ENCODE data around the gene POU4F3.

The POU4F3 gene

DNA sequence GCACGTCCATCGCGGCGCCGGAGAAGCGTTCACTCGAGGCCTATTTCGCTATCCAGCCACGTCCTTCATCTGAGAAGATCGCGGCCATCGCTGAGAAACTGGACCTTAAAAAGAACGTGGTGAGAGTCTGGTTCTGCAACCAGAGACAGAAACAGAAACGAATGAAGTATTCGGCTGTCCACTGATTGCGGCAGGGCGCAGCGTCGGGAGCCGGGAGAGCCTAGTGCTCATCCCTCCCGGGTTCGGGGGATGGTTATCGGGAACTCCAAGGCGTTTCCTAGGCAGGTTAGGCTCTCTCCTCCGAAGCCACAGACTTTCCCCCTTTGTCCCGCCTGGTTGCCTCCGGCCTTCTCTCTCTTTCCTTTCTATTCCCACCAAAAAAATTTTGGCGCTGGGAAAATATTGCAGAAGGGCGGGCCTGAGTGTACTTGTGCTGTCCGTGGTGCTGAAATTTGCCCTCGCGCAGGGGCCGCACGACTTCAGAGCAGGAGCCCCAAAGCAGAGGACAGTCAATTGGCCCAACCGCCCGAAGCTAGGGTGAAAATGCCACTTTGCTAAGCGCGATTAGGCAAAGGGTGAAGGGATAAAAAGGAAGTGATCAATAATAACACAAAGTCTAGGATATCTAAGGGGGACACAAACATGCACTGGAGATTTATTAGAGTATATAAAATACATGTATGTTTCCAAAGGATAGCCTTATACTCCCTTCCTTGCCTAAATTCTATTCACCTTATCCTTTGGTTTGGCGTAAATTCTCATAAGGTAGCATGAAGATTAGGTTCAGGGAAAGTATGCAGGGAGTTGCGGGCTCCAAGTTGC is 1.8 kb downstream of the POU4F3 start:
- Histone ChIP-seq H3K36me3 (ENCODE audit: control insufficient read depth, insufficient read depth, low read length) (no peaks in the 10 kb centered on the region), H3K27ac (ENCODE audit: low read depth, low read length) (no peak overlapping the region), H3K4me1 (ENCODE audit: control insufficient read depth, insufficient read depth, low read length) (peaks cover 33% of the 10 kb centered on the region), H3K4me3 (ENCODE audit: low read depth, low read length) (0 out of 2 replicates have a peak overlapping the region, but pooled peaks have one; percentile 2), H3K27me3 (ENCODE audit: control insufficient read depth, insufficient read depth, low read length) (peaks cover 100% of the 10 kb centered on the region), H3K9me3 (ENCODE audit: control insufficient read depth, insufficient read depth, low read length) (no peaks in the 10 kb centered on the region), H3K9ac (ENCODE audit: low read depth, low read length) (no peak overlapping the region)

DNA sequence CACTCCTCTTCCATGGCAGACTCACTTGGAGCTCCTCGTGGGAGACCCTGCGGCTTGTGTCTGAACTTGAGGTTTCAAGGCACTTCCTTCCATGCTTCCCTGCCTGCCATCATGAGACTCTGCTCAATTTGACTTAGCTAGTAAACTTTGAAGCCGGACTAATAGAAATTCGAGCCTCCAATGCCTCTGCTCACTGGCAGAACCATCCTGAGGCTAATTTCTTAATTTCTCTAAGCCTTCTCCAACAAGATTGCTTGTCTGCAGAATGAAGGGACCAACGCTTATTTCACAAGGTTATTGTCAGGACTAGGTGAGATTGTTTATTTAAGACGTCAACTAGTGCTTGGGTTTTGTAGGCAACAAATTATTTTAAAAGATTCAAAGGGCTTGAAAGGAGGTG is 3.2 kb downstream of the POU4F3 start:
- Histone ChIP-seq H3K36me3 (ENCODE audit: control insufficient read depth, insufficient read depth, low read length) (no peaks in the 10 kb centered on the region), H3K27ac (ENCODE audit: low read depth, low read length) (no peak overlapping the region), H3K9me3 (ENCODE audit: control insufficient read depth, insufficient read depth, low read length) (no peaks in the 10 kb centered on the region), H3K4me3 (ENCODE audit: low read depth, low read length) (no peak overlapping the region), H3K4me1 (ENCODE audit: control insufficient read depth, insufficient read depth, low read length) (peaks cover 31% of the 10 kb centered on the region), H3K27me3 (ENCODE audit: control insufficient read depth, insufficient read depth, low read length) (peaks cover 100% of the 10 kb centered on the region), H3K9ac (ENCODE audit: low read depth, low read length) (no peak overlapping the region)

DNA sequence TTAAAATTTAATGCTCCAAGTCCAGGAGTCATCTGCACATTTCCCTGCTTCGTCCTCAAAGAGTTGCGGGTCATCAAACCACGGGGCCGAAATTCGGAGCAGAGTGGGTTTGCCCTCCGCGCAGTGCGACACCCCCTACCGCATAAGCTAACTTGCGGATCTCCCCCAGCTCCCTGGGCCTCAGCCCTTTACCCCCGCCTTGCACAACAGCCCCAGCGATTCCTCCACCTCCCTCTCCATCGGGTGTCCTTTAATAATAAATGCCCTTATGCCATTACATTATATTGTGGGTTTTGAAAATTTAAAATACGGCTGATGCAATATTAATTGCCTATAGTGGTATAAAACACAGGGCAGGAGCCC is 3.9 kb downstream of the POU4F3 start:
- H3K4me3 ChIP-seq (ENCODE audit: low read depth, low read length), result no peak overlapping the region
- H3K4me1 ChIP-seq (ENCODE audit: control insufficient read depth, insufficient read depth, low read length), result peaks cover 25% of the 10 kb centered on the region
- no peak overlapping the region for H3K9ac ChIP-seq (ENCODE audit: low read depth, low read length)
- no peaks in the 10 kb centered on the region for H3K9me3 ChIP-seq (ENCODE audit: control insufficient read depth, insufficient read depth, low read length)
- no peak overlapping the region for H3K27ac ChIP-seq (ENCODE audit: low read depth, low read length)
- H3K36me3 ChIP-seq (ENCODE audit: control insufficient read depth, insufficient read depth, low read length), result no peaks in the 10 kb centered on the region
- peaks cover 100% of the 10 kb centered on the region for H3K27me3 ChIP-seq (ENCODE audit: control insufficient read depth, insufficient read depth, low read length)

DNA sequence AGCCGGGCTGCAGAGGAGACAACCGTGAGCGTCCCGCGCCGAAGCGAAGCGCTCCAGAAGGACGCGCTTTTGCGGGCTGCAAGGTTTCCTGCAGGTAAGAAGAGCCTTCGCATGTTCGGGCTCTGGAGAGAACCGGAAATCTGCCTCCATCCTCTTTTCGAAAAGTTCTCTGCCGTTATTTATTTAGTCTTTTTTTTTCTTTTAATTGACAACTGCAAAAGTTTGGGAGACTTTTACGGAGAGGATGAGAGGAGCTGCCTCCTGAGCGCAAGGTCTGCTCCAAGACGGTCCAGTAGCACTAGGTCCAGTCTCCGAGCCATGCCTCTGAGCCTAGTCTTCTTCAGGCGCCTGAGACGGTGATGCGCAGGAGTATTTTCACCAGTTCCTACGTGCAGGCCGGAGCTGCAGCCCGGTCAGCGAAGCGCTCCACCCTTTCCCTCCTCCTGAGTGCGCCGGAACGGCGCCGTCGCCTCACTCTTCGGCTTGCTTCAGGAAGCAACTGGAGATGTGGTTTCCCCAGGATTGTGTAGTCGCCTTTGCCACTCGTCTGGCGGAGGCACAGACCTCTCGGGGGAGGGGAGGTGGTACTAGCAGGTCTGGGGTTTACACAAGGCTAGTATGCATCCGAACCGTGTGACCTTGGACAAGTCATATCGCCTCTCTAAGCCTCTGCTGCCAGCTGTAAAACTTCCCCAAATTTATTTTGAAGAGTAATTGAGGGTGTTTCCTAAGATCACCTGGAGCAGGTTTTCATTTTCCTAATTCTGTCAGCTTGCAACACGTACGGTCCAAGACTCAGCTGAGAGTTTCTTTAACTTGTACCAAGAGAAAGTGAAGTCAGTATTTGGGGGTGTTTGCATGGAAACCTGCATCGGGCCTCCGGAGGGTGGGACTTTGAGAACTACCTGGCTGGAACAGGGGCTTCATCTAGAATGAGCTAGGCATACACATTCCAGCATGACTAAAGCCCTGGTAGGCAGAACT is 4.5 kb downstream of the POU4F3 start:
- no peaks in the 10 kb centered on the region for H3K9me3 ChIP-seq (ENCODE audit: control insufficient read depth, insufficient read depth, low read length)
- H3K27ac ChIP-seq (ENCODE audit: low read depth, low read length), result no peak overlapping the region
- H3K4me3 ChIP-seq (ENCODE audit: low read depth, low read length), result no peak overlapping the region
- H3K27me3 ChIP-seq (ENCODE audit: control insufficient read depth, insufficient read depth, low read length), result peaks cover 100% of the 10 kb centered on the region
- no peak overlapping the region for H3K9ac ChIP-seq (ENCODE audit: low read depth, low read length)
- peaks cover 18% of the 10 kb centered on the region for H3K4me1 ChIP-seq (ENCODE audit: control insufficient read depth, insufficient read depth, low read length)
- no peaks in the 10 kb centered on the region for H3K36me3 ChIP-seq (ENCODE audit: control insufficient read depth, insufficient read depth, low read length)

DNA sequence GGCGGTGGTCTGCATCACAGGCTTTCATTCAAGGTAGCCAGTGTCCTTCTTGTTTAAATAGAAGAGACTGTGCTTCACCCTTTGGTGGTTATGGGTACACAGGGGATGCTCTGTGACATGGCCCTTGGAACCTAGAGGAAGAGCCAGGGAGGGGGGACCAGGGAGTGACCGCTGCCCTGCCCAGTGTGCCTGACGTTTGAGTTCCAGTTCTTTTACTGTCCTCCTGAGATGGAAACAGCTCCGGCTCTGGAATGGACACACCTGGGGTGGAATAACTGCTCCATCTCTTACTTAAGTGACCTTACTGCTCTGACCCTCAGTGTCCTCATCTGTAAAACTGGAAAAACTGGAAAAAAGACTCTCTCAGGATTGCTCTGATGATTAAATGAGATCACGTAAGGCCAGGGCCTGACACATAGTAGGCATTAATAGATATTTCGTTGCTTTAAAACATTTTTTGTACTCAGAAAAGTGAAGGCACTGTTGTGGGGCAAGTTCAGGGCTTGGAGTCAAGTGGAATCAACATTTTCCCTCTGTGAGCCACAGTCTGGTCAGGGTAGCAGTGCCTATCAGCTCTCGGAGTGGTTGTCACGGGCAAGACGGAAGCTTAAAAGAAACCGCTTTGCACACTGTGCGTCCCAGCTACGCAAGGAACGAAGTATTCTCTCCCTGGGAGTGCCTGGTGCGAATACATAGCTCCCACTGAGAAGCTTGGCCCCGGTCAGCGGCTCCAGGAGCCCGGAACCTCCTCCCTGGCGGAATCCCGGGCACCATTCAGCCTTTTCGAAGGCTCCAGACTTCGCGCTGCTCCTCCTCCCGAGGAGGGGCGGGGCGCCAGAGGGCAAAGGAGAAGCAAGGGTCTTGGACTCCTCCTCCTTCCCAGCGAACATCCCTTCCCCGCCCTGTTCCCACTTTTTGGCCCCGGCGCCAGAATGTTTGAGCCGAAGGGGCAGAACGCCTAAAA is 5.8 kb downstream of the POU4F3 start:
- H3K4me1 ChIP-seq (ENCODE audit: control insufficient read depth, insufficient read depth, low read length), result peaks cover 11% of the 10 kb centered on the region
- H3K4me3 ChIP-seq (ENCODE audit: low read depth, low read length), result peak overlapping the region; percentile 52
- H3K9me3 ChIP-seq (ENCODE audit: control insufficient read depth, insufficient read depth, low read length), result no peaks in the 10 kb centered on the region
- no peak overlapping the region for H3K27ac ChIP-seq (ENCODE audit: low read depth, low read length)
- H3K36me3 ChIP-seq (ENCODE audit: control insufficient read depth, insufficient read depth, low read length), result no peaks in the 10 kb centered on the region
- H3K27me3 ChIP-seq (ENCODE audit: control insufficient read depth, insufficient read depth, low read length), result peaks cover 100% of the 10 kb centered on the region
- H3K9ac ChIP-seq (ENCODE audit: low read depth, low read length), result no peak overlapping the region

DNA sequence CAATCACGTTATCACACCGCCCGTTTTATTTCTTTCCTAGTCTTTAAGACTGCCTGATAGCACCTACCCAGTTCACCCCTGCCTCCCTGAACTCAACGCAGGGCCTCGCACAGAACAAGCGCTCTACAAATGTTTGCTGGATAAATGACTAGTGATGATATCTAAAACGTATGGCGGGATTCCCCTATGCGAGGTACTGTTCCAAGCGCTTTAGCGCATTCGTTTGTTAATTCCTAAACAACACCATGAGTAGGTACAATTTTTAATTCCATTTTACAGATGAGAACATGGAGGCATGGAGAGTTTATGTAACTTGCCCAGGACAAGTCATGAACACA is 6.6 kb downstream of the POU4F3 start:
- no peaks in the 10 kb centered on the region for H3K9me3 ChIP-seq (ENCODE audit: control insufficient read depth, insufficient read depth, low read length)
- H3K4me3 ChIP-seq (ENCODE audit: low read depth, low read length), result peak overlapping the region; percentile 52
- H3K36me3 ChIP-seq (ENCODE audit: control insufficient read depth, insufficient read depth, low read length), result no peaks in the 10 kb centered on the region
- H3K4me1 ChIP-seq (ENCODE audit: control insufficient read depth, insufficient read depth, low read length), result peaks cover 7% of the 10 kb centered on the region
- no peak overlapping the region for H3K27ac ChIP-seq (ENCODE audit: low read depth, low read length)
- peaks cover 96% of the 10 kb centered on the region for H3K27me3 ChIP-seq (ENCODE audit: control insufficient read depth, insufficient read depth, low read length)
- no peak overlapping the region for H3K9ac ChIP-seq (ENCODE audit: low read depth, low read length)

DNA sequence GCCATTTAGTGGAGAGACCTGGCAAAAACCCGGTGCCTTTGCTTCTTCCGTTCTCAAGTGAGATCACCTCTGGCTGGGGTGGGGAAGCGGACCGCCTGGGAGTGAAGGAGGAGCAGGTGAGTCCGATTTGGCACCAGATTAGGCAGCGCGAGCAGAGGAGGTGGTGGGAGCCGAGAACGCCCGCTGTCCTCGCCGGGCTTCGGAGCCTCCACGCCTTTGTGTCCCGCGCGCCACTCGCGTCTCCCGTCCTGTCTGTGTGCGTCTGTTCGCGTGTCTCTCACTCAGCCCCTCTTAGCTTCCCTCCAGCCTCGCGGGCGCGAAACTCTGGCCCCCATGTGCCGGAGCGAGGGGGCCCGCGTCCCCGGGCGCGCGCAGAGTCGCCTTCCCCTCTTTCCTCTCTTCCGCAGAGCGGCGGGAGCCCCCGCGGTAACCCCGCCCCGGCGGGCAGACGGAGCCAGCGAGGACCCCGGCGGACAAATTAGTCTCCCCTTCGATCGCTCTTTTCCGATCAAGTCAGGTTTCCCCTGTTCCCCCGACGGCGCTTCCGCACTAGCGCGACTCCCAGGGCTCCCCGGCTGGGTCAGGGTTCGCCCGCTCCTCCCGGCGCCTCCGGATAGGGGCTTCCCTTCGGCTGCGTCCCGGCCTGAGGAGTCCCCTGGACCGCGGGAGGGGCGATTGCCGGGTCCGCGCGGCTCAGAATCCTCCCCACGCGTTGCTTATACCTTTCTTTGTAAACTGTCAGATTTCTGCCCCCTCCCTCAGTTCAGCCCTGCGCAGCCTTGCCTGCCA is 7.1 kb downstream of the POU4F3 start:
- Histone ChIP-seq H3K9ac (ENCODE audit: low read depth, low read length) (no peak overlapping the region), H3K27ac (ENCODE audit: low read depth, low read length) (no peak overlapping the region), H3K4me1 (ENCODE audit: control insufficient read depth, insufficient read depth, low read length) (peaks cover 7% of the 10 kb centered on the region), H3K4me3 (ENCODE audit: low read depth, low read length) (peak overlapping the region; percentile 52), H3K36me3 (ENCODE audit: control insufficient read depth, insufficient read depth, low read length) (no peaks in the 10 kb centered on the region), H3K27me3 (ENCODE audit: control insufficient read depth, insufficient read depth, low read length) (peaks cover 91% of the 10 kb centered on the region), H3K9me3 (ENCODE audit: control insufficient read depth, insufficient read depth, low read length) (no peaks in the 10 kb centered on the region)

DNA sequence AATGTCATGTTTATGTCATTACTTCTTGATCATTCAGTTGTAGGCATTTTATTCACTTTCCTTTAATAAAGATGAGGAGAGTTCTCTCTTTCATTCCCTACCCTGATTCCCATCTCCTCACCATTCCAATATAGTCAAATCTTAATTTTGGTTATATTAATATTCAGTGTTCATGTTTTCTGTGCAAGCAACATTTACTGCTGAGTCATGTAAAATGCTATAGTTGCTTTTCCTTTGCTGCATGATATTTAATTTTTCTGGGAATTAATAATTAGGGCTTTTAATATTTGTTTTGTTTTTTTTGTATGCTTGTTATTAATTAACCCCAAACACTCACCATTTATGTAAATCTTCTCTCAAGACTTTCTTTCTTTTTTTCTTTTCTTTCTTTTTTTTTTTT is 18.5 kb downstream of the POU4F3 start:
- H3K27me3 ChIP-seq (ENCODE audit: control insufficient read depth, insufficient read depth, low read length), result no peaks in the 10 kb centered on the region
- no peak overlapping the region for H3K27ac ChIP-seq (ENCODE audit: low read depth, low read length)
- H3K4me3 ChIP-seq (ENCODE audit: low read depth, low read length), result no peak overlapping the region
- H3K36me3 ChIP-seq (ENCODE audit: control insufficient read depth, insufficient read depth, low read length), result no peaks in the 10 kb centered on the region
- no peaks in the 10 kb centered on the region for H3K4me1 ChIP-seq (ENCODE audit: control insufficient read depth, insufficient read depth, low read length)
- no peak overlapping the region for H3K9ac ChIP-seq (ENCODE audit: low read depth, low read length)
- H3K9me3 ChIP-seq (ENCODE audit: control insufficient read depth, insufficient read depth, low read length), result no peaks in the 10 kb centered on the region

DNA sequence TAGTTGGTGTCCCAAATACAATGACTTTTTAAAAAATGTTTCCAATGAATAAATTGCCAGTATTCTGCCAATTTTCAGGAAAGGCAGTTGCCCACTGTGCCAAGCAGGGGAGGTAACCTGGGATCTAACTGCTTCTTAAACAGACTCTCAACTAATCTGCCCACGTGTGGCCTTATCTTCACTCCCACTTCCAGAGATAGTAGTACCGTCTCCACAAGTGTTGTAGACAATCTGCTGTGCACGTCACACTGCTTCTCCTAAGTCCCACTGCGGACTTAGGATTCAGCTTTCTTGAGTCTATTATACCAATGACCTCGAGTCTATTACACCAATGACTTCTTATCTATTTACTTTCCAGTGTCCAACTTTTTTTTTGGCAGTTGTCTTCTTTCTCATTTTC is 21.2 kb downstream of the POU4F3 start:
- no peaks in the 10 kb centered on the region for H3K4me1 ChIP-seq (ENCODE audit: control insufficient read depth, insufficient read depth, low read length)
- H3K27me3 ChIP-seq (ENCODE audit: control insufficient read depth, insufficient read depth, low read length), result 0 out of 2 replicates have a peak, but pooled peaks cover 5% of the 10 kb centered on the region
- no peaks in the 10 kb centered on the region for H3K36me3 ChIP-seq (ENCODE audit: control insufficient read depth, insufficient read depth, low read length)
- no peak overlapping the region for H3K4me3 ChIP-seq (ENCODE audit: low read depth, low read length)
- no peaks in the 10 kb centered on the region for H3K9me3 ChIP-seq (ENCODE audit: control insufficient read depth, insufficient read depth, low read length)
- no peak overlapping the region for H3K9ac ChIP-seq (ENCODE audit: low read depth, low read length)
- no peak overlapping the region for H3K27ac ChIP-seq (ENCODE audit: low read depth, low read length)
